Gastroesophageal sphincter (tissue), 4 donors: ENCODE measurements around the gene TEX101. TPM values are rescaled to one million over a fixed set of nuclear protein-coding genes. Genes with fewer than 3 reads are reported as not detected.
"Not testable (repeated sequence)": the region's sequence is repeated elsewhere in the genome, so short reads cannot be mapped to it uniquely, and the experiment has no call there.

Source experiments
- ATAC-seq: fragments of 150-250 bp; one replicate; pipeline ENCODE4 v1.9.1; 2016; ENCODE audit warnings: mild to moderate bottlenecking, moderate library complexity
- H3K27ac ChIP-seq, 4 donors: fragments of 200-600 bp; sonication (generic) in 3 of 4; 1 replicate in 3 of 4; 2 replicates in 1 of 4; pipeline ENCODE4 v1.5.1; 2016 to 2019
- H3K27me3 ChIP-seq: fragments of 200-600 bp; sonication (generic); one replicate; pipeline ENCODE4 v1.5.1; 2019
- H3K36me3 ChIP-seq, 2 donors: fragments of 200-600 bp; sonication (generic); one replicate each; pipeline ENCODE4 v1.5.1; 2019; ENCODE audit warnings: control low read depth in 1 of 2
- H3K4me1 ChIP-seq, 3 donors: fragments of 200-600 bp; sonication (generic); 1 replicate in 2 of 3; 2 replicates in 1 of 3; pipeline ENCODE4 v1.5.1; 2016 to 2019; ENCODE audit warnings: control low read depth in 2 of 3
- H3K4me3 ChIP-seq, 2 donors: fragments of 200-600 bp; sonication (generic); one replicate each; pipeline ENCODE4 v1.5.1; 2019; ENCODE audit warnings: mild to moderate bottlenecking in 1 of 2, moderate library complexity in 1 of 2
- H3K9me3 ChIP-seq, 3 donors: fragments of 200-600 bp; sonication (generic); one replicate each; pipeline ENCODE4 v1.5.1; 2017 to 2019; ENCODE audit warnings: control low read depth in 2 of 3
- EP300 ChIP-seq: sonication (generic); formaldehyde crosslinking; IDR thresholded peaks from one replicate; pipeline ENCODE4 v1.6.1; 2017; ENCODE audit warnings: antibody characterized with exemption, mild to moderate bottlenecking
- POLR2A ChIP-seq, 2 donors: fragments of 450-650 bp; IDR thresholded peaks; one replicate each; pipeline ENCODE4 v1.6.1; 2017; ENCODE audit warnings: antibody characterized with exemption in 2 of 2, mild to moderate bottlenecking in 2 of 2, moderate library complexity in 1 of 2
- POLR2AphosphoS5 ChIP-seq: sonication (generic); formaldehyde crosslinking; IDR thresholded peaks from one replicate; pipeline ENCODE4 v1.6.1; 2017; ENCODE audit warnings: antibody characterized with exemption
- WGBS, 2 donors: methylation state at CpG; one replicate each; pipeline ENCODE4 v1.1.5; 2018; ENCODE audit warnings: low coverage in 1 of 2; 5-methylcytosine and 5-hydroxymethylcytosine counted together
- total RNA-seq, 4 donors: library from RNA; depleted of rRNA; stranded (reverse); fragments of >200 nt; gene quantifications; one replicate each; pipeline ENCODE4 v1.1.0, GENCODE V29; 2016
- TF ChIP-seq, protein P1 (sequence below), 4 experiments: fragments of 200-600 bp in 2 of 4; fragments of 450-650 bp in 2 of 4; sonication (generic) in 1 of 4; IDR thresholded peaks; one replicate each; pipeline ENCODE4 v1.5.1; 2017 to 2019; ENCODE audit warnings: antibody characterized with exemption in 4 of 4, mild to moderate bottlenecking in 2 of 4, moderate library complexity in 2 of 4

Gene TEX101
- total RNA-seq, 4 donors from 2014 or later = not detected

DNA sequence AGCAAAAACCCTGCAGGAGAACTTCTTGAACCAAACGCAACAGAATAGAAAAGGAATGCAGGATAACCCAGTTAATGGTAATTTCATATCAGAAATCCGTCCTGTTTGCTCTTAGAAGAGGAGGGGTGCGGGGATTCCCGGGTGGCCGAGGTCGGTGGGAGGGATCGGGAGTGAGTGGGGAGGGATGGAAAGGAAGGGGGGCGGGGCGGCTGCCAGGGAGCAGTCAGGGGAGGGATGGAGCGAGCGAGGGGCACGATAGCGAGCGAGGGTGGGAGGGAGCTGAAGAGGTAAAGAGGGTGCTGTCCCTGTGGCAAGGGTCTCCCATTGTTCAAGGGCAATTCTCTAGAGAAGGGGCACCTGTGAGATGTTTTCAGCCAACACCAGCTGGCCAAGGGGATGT is 34.7 kb upstream of the TEX101 start:
- Histone ChIP-seq H3K36me3 (no peaks in the 10 kb centered on the region), H3K27ac (no peak overlapping the region), H3K4me1 (no peaks in the 10 kb centered on the region), H3K4me3 (no peak overlapping the region), H3K27me3 (peaks cover 24% of the 10 kb centered on the region), H3K9me3 (no peaks in the 10 kb centered on the region)
- ATAC-seq = no peak
- WGBS, 2 donors = 0 to 7% methylated on average over 4 to 7 of the region's 14 CpGs
- TF ChIP-seq POLR2AphosphoS5 = no peak
- no peak for TF ChIP-seq POLR2A (IDR thresholded peaks at IDR 0.05)
- TF ChIP-seq EP300 = no peak
- TF ChIP-seq, protein P1, sequence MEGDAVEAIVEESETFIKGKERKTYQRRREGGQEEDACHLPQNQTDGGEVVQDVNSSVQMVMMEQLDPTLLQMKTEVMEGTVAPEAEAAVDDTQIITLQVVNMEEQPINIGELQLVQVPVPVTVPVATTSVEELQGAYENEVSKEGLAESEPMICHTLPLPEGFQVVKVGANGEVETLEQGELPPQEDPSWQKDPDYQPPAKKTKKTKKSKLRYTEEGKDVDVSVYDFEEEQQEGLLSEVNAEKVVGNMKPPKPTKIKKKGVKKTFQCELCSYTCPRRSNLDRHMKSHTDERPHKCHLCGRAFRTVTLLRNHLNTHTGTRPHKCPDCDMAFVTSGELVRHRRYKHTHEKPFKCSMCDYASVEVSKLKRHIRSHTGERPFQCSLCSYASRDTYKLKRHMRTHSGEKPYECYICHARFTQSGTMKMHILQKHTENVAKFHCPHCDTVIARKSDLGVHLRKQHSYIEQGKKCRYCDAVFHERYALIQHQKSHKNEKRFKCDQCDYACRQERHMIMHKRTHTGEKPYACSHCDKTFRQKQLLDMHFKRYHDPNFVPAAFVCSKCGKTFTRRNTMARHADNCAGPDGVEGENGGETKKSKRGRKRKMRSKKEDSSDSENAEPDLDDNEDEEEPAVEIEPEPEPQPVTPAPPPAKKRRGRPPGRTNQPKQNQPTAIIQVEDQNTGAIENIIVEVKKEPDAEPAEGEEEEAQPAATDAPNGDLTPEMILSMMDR (IDR thresholded peaks at IDR 0.05) = no peak

DNA sequence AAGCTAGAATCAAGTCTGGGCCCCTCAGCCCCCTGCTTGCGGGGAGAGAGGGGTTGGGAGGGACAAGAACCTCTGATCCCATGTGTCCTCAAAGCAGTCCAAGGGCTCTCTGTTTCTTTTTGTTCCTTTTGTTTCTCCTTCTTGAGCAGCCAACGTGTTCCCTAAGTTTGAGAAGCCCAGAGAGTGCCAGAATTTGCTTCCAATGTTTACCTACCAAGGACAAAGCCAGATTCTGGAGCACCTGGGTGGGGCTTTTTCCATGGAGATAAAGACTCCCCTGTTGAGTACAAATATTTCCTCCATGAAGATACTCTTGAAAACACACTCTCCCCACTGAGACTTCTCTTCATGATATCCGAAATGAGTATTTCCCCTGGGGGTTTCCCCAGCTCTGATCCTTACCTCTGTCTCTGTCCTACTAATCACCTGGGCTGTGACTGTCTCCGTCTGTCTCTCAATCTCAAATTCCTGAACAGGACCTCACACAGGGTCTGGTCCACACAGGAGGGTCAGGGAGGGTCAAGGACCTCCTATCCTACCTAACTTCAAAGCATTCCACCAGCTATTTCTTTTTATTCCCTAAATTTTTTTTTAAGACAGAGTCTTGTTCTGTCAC is 33.8 kb upstream of the TEX101 start:
- ATAC-seq = no peak
- no peak overlapping the region for H3K4me3 ChIP-seq
- no peaks in the 10 kb centered on the region for H3K4me1 ChIP-seq
- peaks cover 0 to 3% (median 0%) of the 10 kb centered on the region in 3 donors for H3K9me3 ChIP-seq
- peaks cover 24% of the 10 kb centered on the region for H3K27me3 ChIP-seq
- 59 to 60% methylated on average over 4 of the region's 4 CpGs for WGBS, 2 donors
- no peak overlapping the region for H3K27ac ChIP-seq
- H3K36me3 ChIP-seq = no peaks in the 10 kb centered on the region
- TF ChIP-seq POLR2AphosphoS5 = no peak

DNA sequence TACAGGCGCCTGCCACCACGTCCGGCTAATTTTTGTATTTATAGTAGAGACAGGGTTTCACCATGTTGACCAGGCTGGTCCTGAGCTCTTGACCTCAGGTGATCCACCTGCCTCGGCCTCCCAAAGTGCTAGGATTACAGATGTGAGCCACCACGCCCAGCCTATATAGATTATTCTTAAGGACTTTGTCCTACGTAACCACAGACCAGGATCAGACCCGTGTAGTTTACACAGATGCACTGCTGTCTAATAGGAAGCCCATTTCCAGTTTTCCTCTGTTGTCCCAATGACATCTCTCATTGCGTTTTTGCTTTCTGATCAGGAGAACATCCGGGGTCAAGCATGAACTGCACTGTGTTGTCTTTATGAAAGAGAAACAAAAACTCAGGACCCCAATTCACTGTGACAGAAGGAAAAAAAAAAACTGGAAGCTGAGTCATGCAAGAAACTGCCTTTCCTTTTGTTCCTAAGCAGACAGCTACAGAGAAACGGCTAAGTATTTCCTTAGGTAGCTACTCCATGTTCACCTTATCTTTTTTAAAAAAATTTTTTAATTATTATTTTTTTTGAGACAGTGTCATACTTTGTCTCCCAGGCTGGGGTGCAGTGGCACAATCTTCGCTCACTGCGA is 32.0 kb upstream of the TEX101 start:
- not testable (repeated sequence) for H3K9me3 ChIP-seq, H3K4me1 ChIP-seq, ATAC-seq, H3K27ac ChIP-seq, H3K4me3 ChIP-seq, H3K36me3 ChIP-seq
- H3K27me3 ChIP-seq = peaks cover 24% of the 10 kb centered on the region
- 42 to 49% methylated on average over 3 to 6 of the region's 12 CpGs for WGBS, 2 donors

DNA sequence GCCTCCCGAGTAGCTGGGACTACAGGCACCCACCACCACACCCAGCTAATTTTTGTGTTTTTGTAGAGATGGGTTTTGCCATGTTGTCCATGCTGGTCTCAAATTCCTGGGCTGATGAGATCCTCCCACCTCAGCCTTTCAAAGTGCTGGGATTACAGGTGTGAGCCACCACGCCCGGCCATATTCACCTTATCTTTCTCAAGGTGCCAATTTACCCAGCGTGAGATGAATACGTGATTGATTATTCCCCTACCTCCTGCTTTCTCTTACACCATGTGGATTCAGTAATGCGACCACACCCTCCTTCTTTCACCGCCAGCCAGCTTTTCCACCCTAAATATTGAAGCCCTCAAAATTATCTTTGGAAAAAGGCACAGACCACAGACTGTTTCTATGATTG is 31.4 kb upstream of the TEX101 start:
- WGBS, 2 donors = 81 to 100% methylated on average over 1 to 7 of the region's 7 CpGs
- not testable (repeated sequence) for H3K4me1 ChIP-seq, H3K36me3 ChIP-seq, H3K27ac ChIP-seq, ATAC-seq, H3K4me3 ChIP-seq, H3K9me3 ChIP-seq
- peaks cover 24% of the 10 kb centered on the region for H3K27me3 ChIP-seq

DNA sequence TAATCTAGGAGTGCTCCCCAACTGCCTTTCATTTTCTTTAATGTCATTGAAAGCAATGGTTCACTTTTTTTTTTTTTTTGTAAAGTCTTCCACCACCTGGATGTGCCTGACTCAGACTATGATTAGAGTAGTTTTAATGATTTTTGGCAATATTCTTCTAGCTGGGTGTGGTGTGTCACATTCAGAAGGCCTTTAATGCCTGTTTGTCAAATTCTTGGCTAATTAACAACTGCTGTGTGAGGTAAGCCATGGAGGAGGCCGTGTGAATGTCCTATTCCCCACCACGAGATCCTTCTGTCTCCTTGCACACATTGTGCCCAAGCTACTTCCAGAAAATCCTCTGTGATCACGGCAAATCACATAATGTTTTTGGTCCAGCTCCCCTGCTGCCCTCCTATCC is 30.9 kb upstream of the TEX101 start:
- not testable (repeated sequence) for ATAC-seq, H3K36me3 ChIP-seq, H3K9me3 ChIP-seq, H3K4me3 ChIP-seq, H3K4me1 ChIP-seq, H3K27ac ChIP-seq
- peaks cover 23% of the 10 kb centered on the region for H3K27me3 ChIP-seq
- 14% methylated on average over 1 of the region's 3 CpGs; no CpG with 5 or more reads in 1 of the 2 donors for WGBS, 2 donors

DNA sequence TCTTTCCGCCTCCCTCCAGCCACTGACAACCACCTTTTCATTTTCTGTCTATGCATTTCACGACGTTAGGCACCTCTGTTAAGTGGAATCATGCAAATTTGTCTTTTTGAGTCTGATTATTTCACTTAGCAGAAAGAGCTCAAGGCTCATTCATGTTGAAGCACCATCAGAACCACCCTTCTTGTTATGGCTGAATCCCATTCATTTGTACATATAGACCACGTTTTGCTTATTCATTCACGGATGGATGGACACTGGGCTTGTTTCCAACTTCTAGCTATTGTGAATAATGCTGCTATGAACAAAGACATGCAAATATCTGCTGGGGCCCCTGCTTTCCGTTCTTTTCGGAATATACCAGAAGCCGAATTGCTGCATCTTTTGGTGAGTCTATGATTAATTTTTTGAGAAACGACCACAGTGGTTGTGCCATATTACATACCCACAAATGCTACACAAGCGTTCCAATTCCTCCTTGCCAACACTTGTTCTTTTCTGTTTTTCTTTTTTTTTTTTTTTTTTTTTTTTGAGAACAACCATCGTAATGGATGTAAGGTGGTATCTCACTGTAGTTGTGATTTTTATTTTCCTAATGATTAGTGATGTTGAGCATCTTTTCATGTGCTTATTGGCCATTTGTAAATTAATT is 23.7 kb upstream of the TEX101 start:
- not testable (repeated sequence) for H3K4me3 ChIP-seq, H3K27ac ChIP-seq, ATAC-seq, H3K36me3 ChIP-seq, H3K9me3 ChIP-seq, H3K4me1 ChIP-seq
- H3K27me3 ChIP-seq = peaks cover 46% of the 10 kb centered on the region
- 55 to 74% methylated on average over 6 to 11 of the region's 11 CpGs for WGBS, 2 donors

DNA sequence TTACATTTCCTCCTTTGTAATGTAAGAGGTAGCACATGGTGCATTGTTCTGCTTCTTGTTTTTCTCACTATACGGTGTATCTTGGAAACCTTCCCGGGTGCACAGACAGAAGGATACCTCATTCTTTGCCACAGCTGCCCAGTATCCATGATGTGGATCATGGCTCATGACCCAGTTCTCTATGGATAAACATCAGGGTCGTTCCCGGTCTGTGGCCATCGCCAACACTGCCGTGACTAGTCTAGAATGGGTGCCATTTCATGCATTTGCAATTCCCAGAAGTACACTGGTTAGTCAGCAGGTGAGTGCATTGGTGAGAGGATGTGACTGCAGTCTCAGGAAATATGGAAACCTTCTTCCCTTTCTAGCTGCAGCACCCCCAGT is 23.1 kb upstream of the TEX101 start:
- not testable (repeated sequence) for ATAC-seq, H3K4me1 ChIP-seq, H3K27ac ChIP-seq, H3K9me3 ChIP-seq, H3K36me3 ChIP-seq, H3K4me3 ChIP-seq
- H3K27me3 ChIP-seq = peaks cover 49% of the 10 kb centered on the region
- WGBS, 2 donors = 50 to 75% methylated on average over 2 to 3 of the region's 6 CpGs

DNA sequence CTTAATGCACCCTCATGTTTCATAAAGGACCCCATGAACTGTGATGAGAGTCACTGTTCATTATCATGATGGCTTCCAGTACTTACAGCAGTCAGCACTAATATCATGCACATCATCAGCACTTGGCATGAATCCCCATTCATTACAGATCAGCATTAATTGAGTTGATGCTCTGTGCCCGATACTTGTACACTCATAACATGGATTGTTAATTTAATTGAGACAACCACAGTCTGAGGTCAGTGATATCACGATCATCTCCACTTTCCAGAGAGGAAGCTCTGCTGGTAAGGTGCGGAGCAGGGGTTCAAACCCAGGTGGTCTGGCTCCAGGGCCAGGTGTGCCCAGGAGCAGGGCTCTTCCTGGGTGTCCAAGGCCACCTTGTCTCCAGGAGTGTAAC is 21.2 kb upstream of the TEX101 start:
- H3K4me1 ChIP-seq, H3K9me3 ChIP-seq, H3K4me3 ChIP-seq, H3K27ac ChIP-seq, ATAC-seq, H3K36me3 ChIP-seq: not testable (repeated sequence)
- H3K27me3 ChIP-seq = peaks cover 62% of the 10 kb centered on the region
- no CpG with 5 or more reads among the region's 3 CpGs for WGBS, 2 donors
